GM23338 (cell line): ENCODE results near the gene CELA3A. TPM values are rescaled to one million over a fixed set of nuclear protein-coding genes. Genes with fewer than 3 reads are reported as not detected.

Experiments
- ATAC-seq: fragments of 200-7000 bp; cut with Tn5 transposase; 3 replicates; pipeline ENCODE4 v1.9.1; 2020
- DNase-seq: peaks from one replicate; pipeline ENCODE4 v3.0.0-alpha.2; 2015; ENCODE audit warnings: low spot score
- H2AFZ ChIP-seq: fragments of 200-600 bp; sonication (generic); 2 replicates; pipeline ENCODE4 v1.8.0; 2016; ENCODE audit warnings: antibody characterized with exemption, mild to moderate bottlenecking, moderate library complexity
- H3F3A ChIP-seq: fragments of 200-600 bp; sonication (generic); replicated peaks from 2 replicates; pipeline ENCODE4 v1.8.0; 2017; ENCODE audit warnings: antibody characterized with exemption, mixed run types, low read depth
- H3K27ac ChIP-seq: fragments of 200-600 bp; sonication (generic); 2 replicates; pipeline ENCODE4 v1.6.1; 2016; ENCODE audit warnings: low read depth
- H3K27me3 ChIP-seq: fragments of 200-600 bp; sonication (generic); 2 replicates; pipeline ENCODE4 v1.8.0; 2016; ENCODE audit warnings: mild to moderate bottlenecking, mixed run types, moderate library complexity; ENCODE audit not compliant: insufficient read depth
- H3K36me3 ChIP-seq: fragments of 200-600 bp; sonication (generic); 2 replicates; pipeline ENCODE4 v1.8.0; 2016; ENCODE audit warnings: mild to moderate bottlenecking; ENCODE audit not compliant: insufficient read depth
- H3K4me1 ChIP-seq: fragments of 200-600 bp; sonication (generic); 2 replicates; pipeline ENCODE4 v1.8.0; 2016; ENCODE audit warnings: mild to moderate bottlenecking, moderate library complexity; ENCODE audit not compliant: insufficient read depth
- H3K4me2 ChIP-seq: fragments of 200-600 bp; sonication (generic); 2 replicates; pipeline ENCODE4 v1.7.1; 2017; ENCODE audit warnings: mixed run types
- H3K4me3 ChIP-seq: fragments of 200-600 bp; sonication (generic); 2 replicates; pipeline ENCODE4 v1.6.1; 2016; ENCODE audit warnings: mixed run types
- H3K79me2 ChIP-seq: fragments of 200-600 bp; sonication (generic); replicated peaks from 2 replicates; pipeline ENCODE4 v1.8.0; 2017; ENCODE audit warnings: mild to moderate bottlenecking; ENCODE audit not compliant: insufficient read depth
- H3K9me2 ChIP-seq: fragments of 200-600 bp; sonication (generic); 2 replicates; pipeline ENCODE4 v1.8.0; 2017; ENCODE audit not compliant: insufficient read depth
- H4K20me1 ChIP-seq: fragments of 200-600 bp; sonication (generic); replicated peaks from 2 replicates; pipeline ENCODE4 v1.8.0; 2017; ENCODE audit warnings: mild to moderate bottlenecking; ENCODE audit not compliant: insufficient read depth
- H3K27ac Mint-ChIP-seq: 2 replicates; pipeline ENCODE4 v1.8.0; 2020; ENCODE audit warnings: inconsistent platforms, mild to moderate bottlenecking, moderate library complexity, mixed read lengths
- H3K27me3 Mint-ChIP-seq: 3 replicates; pipeline ENCODE4 v1.8.0; 2022; ENCODE audit warnings: low read depth, mild to moderate bottlenecking, moderate library complexity, mixed read lengths, inconsistent platforms; ENCODE audit not compliant: insufficient read depth, poor library complexity
- H3K36me3 Mint-ChIP-seq: 3 replicates; pipeline ENCODE4 v1.8.0; 2021; ENCODE audit warnings: low read depth, mild to moderate bottlenecking, inconsistent platforms, moderate library complexity, mixed read lengths
- H3K4me1 Mint-ChIP-seq: 3 replicates; pipeline ENCODE4 v1.8.0; 2020; ENCODE audit warnings: mild to moderate bottlenecking, inconsistent platforms, mixed read lengths
- H3K4me3 Mint-ChIP-seq: 3 replicates; pipeline ENCODE4 v1.8.0; 2021; ENCODE audit warnings: moderate library complexity, mild to moderate bottlenecking, inconsistent platforms, mixed read lengths
- H3K9me3 Mint-ChIP-seq: 3 replicates; pipeline ENCODE4 v1.8.0; 2020; ENCODE audit warnings: moderate library complexity, mild to moderate bottlenecking, inconsistent platforms, mixed read lengths
- CREB1 ChIP-seq: fragments of 250-450 bp; sonication (Bioruptor Pico); IDR thresholded peaks from 2 replicates; pipeline ENCODE4 v1.5.0; 2020; ENCODE audit warnings: low read depth, mild to moderate bottlenecking, moderate library complexity
- EZH2 ChIP-seq: fragments of 200-600 bp; sonication (generic); IDR thresholded peaks from one replicate; pipeline ENCODE4 v1.8.0; 2017; ENCODE audit warnings: antibody characterized with exemption, mild to moderate bottlenecking, low read depth; ENCODE audit not compliant: unreplicated experiment
- EZH2phosphoT487 ChIP-seq: fragments of 200-600 bp; sonication (generic); IDR thresholded peaks from one replicate; pipeline ENCODE4 v1.8.1; 2018; ENCODE audit warnings: antibody characterized with exemption; ENCODE audit not compliant: unreplicated experiment
- JUNB ChIP-seq: IDR thresholded peaks from one replicate; pipeline ENCODE4 v1.6.1; 2016; ENCODE audit warnings: antibody characterized with exemption; ENCODE audit not compliant: unreplicated experiment
- NANOG ChIP-seq: IDR thresholded peaks from 2 replicates; pipeline ENCODE4 v1.6.1; 2016; ENCODE audit warnings: antibody characterized with exemption, borderline replicate concordance
- POLR2AphosphoS5 ChIP-seq: IDR thresholded peaks from 2 replicates; pipeline ENCODE4 v1.6.1; 2016; ENCODE audit warnings: antibody characterized with exemption, low read depth
- STAT1 ChIP-seq: IDR thresholded peaks from one replicate; pipeline ENCODE4 v1.6.1; 2016; ENCODE audit warnings: antibody characterized with exemption; ENCODE audit not compliant: unreplicated experiment
- ZNF114 ChIP-seq: fragments of 250-450 bp; sonication (Bioruptor Pico); IDR thresholded peaks from 2 replicates; pipeline ENCODE4 v1.5.0; 2020; ENCODE audit warnings: mild to moderate bottlenecking, moderate library complexity
- ZNF331 ChIP-seq: fragments of 250-450 bp; sonication (Bioruptor Pico); IDR thresholded peaks from 2 replicates; pipeline ENCODE4 v1.5.0; 2020; ENCODE audit warnings: low read depth, mild to moderate bottlenecking, moderate library complexity
- polyA plus RNA-seq: library from polyadenylated mRNA; unstranded; fragments of >200 nt; fragmentation: Nextera tagmentation; extraction: Ambion mirVana; gene quantifications from 2 replicates; pipeline ENCODE4 v1.2.1, GENCODE V29; 2016
- total RNA-seq: library from RNA; depleted of rRNA; stranded (reverse); fragments of >200 nt; shearing (Covaris generic); gene quantifications from 2 replicates; pipeline ENCODE4 v1.2.3, GENCODE V29; 2014
- TF ChIP-seq, protein P1 (sequence below): IDR thresholded peaks from one replicate; pipeline ENCODE4 v1.6.1; 2018; ENCODE audit warnings: antibody characterized with exemption; ENCODE audit not compliant: unreplicated experiment
- TF ChIP-seq, protein P2 (sequence below): fragments of 250-450 bp; sonication (Bioruptor Pico); IDR thresholded peaks from 2 replicates; pipeline ENCODE4 v1.5.0; 2020; ENCODE audit warnings: mild to moderate bottlenecking, moderate library complexity
- TF ChIP-seq, protein P3 (sequence below), 2 experiments: fragments of 200-600 bp in 1 of 2; sonication (generic) in 1 of 2; conservative IDR thresholded peaks; 2 replicates each; pipeline versions ENCODE4 v1.5.1 to v1.6.1; 2016 to 2017; ENCODE audit warnings: antibody characterized with exemption in 2 of 2, low read depth in 2 of 2, mild to moderate bottlenecking in 2 of 2, moderate library complexity in 1 of 2
- TF ChIP-seq, protein P4 (sequence below): IDR thresholded peaks from 2 replicates; pipeline ENCODE4 v1.6.1; 2016; ENCODE audit warnings: antibody characterized with exemption

CELA3A gene
- total and polyA plus RNA-seq, 2 experiments from 2014 or later, result not detected

DNA sequence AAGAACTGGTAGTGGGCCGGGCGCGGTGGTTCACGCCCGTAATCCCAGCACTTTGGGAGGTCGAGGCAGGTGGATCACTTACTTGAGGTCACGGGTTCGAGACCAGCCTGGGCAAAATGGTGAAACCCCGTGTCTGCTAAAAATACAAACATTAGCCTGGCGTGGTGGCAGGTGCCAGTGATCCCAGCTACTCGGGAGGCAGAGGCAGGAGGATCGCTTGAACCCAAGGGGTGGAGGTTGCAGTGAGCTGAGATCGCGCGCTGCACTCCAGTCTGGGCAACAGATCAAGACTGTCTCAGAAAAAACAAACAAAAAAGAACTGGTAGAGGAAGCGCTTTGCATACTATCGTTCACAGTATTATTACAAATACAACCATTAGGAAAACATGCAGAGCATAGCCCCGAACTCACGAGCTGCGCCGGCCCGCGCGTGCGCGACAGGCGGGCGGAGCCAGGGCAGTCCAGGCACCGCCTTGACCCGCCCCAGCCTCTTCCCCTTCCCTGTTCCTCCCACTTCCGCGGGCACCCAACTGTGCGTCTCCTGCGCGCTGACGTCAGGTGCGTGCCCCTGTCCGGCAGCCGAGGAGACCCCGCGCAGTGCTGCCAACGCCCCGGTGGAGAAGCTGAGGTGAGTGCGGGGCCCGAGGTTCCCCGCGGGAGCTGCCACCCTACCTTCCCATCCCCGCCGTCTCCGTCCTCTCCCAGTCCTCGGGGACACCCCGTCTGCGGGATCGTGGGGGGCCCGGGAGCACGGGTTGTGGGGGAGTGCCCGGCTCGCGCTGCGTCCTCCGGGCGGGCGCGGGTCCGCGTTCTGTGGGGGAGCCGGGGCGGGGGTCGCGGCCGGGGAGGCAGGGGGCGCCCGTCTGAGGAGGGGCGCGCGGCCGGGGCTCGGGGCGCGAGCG lies 50.9 kb downstream of the CELA3A start, which contains the start of gene CDC42:
CDC42 (plus strand) TSS at position 595 of the 902 bp plus-strand sequence. CDS start 25,770 bp downstream, outside the sequence.
- peaks cover 20% of the 10 kb centered on the region for H3K4me1 ChIP-seq
- H3K79me2 ChIP-seq, result peaks cover 41% of the 10 kb centered on the region
- peak within 1 kb of the TSS; percentile 87; the same call in 1 of the 2 replicates for H2AFZ ChIP-seq
- peak within 1 kb of the TSS; percentile 84 for H3K4me2 ChIP-seq
- no peaks in the 10 kb centered on the region for H3K27me3 ChIP-seq
- TF ChIP-seq EZH2 (no peak), JUNB (no peak), ZNF114 (CRISPR knock-in tag) (no peak), POLR2AphosphoS5 (peak; percentile 96), ZNF331 (CRISPR knock-in tag) (no peak), CREB1 (CRISPR knock-in tag) (peak; percentile 96), STAT1 (no peak), NANOG (no peak), EZH2phosphoT487 (no peak)
- TF ChIP-seq, protein P1, sequence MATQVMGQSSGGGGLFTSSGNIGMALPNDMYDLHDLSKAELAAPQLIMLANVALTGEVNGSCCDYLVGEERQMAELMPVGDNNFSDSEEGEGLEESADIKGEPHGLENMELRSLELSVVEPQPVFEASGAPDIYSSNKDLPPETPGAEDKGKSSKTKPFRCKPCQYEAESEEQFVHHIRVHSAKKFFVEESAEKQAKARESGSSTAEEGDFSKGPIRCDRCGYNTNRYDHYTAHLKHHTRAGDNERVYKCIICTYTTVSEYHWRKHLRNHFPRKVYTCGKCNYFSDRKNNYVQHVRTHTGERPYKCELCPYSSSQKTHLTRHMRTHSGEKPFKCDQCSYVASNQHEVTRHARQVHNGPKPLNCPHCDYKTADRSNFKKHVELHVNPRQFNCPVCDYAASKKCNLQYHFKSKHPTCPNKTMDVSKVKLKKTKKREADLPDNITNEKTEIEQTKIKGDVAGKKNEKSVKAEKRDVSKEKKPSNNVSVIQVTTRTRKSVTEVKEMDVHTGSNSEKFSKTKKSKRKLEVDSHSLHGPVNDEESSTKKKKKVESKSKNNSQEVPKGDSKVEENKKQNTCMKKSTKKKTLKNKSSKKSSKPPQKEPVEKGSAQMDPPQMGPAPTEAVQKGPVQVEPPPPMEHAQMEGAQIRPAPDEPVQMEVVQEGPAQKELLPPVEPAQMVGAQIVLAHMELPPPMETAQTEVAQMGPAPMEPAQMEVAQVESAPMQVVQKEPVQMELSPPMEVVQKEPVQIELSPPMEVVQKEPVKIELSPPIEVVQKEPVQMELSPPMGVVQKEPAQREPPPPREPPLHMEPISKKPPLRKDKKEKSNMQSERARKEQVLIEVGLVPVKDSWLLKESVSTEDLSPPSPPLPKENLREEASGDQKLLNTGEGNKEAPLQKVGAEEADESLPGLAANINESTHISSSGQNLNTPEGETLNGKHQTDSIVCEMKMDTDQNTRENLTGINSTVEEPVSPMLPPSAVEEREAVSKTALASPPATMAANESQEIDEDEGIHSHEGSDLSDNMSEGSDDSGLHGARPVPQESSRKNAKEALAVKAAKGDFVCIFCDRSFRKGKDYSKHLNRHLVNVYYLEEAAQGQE, result no peak
- TF ChIP-seq, protein P2, sequence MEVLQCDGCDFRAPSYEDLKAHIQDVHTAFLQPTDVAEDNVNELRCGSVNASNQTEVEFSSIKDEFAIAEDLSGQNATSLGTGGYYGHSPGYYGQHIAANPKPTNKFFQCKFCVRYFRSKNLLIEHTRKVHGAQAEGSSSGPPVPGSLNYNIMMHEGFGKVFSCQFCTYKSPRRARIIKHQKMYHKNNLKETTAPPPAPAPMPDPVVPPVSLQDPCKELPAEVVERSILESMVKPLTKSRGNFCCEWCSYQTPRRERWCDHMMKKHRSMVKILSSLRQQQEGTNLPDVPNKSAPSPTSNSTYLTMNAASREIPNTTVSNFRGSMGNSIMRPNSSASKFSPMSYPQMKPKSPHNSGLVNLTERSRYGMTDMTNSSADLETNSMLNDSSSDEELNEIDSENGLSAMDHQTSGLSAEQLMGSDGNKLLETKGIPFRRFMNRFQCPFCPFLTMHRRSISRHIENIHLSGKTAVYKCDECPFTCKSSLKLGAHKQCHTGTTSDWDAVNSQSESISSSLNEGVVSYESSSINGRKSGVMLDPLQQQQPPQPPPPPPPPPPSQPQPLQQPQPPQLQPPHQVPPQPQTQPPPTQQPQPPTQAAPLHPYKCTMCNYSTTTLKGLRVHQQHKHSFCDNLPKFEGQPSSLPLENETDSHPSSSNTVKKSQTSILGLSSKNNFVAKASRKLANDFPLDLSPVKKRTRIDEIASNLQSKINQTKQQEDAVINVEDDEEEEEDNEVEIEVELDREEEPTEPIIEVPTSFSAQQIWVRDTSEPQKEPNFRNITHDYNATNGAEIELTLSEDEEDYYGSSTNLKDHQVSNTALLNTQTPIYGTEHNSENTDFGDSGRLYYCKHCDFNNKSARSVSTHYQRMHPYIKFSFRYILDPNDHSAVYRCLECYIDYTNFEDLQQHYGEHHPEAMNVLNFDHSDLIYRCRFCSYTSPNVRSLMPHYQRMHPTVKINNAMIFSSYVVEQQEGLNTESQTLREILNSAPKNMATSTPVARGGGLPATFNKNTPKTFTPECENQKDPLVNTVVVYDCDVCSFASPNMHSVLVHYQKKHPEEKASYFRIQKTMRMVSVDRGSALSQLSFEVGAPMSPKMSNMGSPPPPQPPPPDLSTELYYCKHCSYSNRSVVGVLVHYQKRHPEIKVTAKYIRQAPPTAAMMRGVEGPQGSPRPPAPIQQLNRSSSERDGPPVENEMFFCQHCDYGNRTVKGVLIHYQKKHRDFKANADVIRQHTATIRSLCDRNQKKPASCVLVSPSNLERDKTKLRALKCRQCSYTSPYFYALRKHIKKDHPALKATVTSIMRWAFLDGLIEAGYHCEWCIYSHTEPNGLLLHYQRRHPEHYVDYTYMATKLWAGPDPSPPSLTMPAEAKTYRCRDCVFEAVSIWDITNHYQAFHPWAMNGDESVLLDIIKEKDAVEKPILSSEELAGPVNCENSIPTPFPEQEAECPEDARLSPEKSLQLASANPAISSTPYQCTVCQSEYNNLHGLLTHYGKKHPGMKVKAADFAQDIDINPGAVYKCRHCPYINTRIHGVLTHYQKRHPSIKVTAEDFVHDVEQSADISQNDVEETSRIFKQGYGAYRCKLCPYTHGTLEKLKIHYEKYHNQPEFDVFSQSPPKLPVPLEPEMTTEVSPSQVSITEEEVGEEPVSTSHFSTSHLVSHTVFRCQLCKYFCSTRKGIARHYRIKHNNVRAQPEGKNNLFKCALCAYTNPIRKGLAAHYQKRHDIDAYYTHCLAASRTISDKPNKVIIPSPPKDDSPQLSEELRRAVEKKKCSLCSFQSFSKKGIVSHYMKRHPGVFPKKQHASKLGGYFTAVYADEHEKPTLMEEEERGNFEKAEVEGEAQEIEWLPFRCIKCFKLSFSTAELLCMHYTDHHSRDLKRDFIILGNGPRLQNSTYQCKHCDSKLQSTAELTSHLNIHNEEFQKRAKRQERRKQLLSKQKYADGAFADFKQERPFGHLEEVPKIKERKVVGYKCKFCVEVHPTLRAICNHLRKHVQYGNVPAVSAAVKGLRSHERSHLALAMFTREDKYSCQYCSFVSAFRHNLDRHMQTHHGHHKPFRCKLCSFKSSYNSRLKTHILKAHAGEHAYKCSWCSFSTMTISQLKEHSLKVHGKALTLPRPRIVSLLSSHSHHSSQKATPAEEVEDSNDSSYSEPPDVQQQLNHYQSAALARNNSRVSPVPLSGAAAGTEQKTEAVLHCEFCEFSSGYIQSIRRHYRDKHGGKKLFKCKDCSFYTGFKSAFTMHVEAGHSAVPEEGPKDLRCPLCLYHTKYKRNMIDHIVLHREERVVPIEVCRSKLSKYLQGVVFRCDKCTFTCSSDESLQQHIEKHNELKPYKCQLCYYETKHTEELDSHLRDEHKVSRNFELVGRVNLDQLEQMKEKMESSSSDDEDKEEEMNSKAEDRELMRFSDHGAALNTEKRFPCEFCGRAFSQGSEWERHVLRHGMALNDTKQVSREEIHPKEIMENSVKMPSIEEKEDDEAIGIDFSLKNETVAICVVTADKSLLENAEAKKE (CRISPR knock-in tag), result no peak
- TF ChIP-seq, protein P3, sequence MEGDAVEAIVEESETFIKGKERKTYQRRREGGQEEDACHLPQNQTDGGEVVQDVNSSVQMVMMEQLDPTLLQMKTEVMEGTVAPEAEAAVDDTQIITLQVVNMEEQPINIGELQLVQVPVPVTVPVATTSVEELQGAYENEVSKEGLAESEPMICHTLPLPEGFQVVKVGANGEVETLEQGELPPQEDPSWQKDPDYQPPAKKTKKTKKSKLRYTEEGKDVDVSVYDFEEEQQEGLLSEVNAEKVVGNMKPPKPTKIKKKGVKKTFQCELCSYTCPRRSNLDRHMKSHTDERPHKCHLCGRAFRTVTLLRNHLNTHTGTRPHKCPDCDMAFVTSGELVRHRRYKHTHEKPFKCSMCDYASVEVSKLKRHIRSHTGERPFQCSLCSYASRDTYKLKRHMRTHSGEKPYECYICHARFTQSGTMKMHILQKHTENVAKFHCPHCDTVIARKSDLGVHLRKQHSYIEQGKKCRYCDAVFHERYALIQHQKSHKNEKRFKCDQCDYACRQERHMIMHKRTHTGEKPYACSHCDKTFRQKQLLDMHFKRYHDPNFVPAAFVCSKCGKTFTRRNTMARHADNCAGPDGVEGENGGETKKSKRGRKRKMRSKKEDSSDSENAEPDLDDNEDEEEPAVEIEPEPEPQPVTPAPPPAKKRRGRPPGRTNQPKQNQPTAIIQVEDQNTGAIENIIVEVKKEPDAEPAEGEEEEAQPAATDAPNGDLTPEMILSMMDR (conservative IDR thresholded peaks at IDR 0.05; ENCODE audit: low read depth in 2 of 2), result no peak
- TF ChIP-seq, protein P4, sequence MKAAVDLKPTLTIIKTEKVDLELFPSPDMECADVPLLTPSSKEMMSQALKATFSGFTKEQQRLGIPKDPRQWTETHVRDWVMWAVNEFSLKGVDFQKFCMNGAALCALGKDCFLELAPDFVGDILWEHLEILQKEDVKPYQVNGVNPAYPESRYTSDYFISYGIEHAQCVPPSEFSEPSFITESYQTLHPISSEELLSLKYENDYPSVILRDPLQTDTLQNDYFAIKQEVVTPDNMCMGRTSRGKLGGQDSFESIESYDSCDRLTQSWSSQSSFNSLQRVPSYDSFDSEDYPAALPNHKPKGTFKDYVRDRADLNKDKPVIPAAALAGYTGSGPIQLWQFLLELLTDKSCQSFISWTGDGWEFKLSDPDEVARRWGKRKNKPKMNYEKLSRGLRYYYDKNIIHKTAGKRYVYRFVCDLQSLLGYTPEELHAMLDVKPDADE, result 0 out of 2 replicates have a peak, but pooled peaks have one; percentile 31
- peak within 1 kb of the TSS; percentile 97 for H3K27ac Mint-ChIP-seq
- H3K4me3 Mint-ChIP-seq, result peak within 1 kb of the TSS; percentile 98
- no peaks in the 10 kb centered on the region for H3K9me3 Mint-ChIP-seq
- DNase-seq, result peak; percentile 95
- peaks cover 15% of the 10 kb centered on the region; the same call in 2 of the 3 replicates for H3K36me3 Mint-ChIP-seq
- H3K27ac ChIP-seq, result peak within 1 kb of the TSS; percentile 98
- H3F3A ChIP-seq, result peaks cover 10% of the 10 kb centered on the region
- no peaks in the 10 kb centered on the region for H3K9me2 ChIP-seq
- peaks cover 14% of the 10 kb centered on the region for H4K20me1 ChIP-seq
- peak; percentile 90 for ATAC-seq
- H3K27me3 Mint-ChIP-seq, result peaks cover 9% of the 10 kb centered on the region
- H3K36me3 ChIP-seq, result no peaks in the 10 kb centered on the region; the same call in 1 of the 2 replicates
- H3K4me3 ChIP-seq, result peak within 1 kb of the TSS; percentile 74
- H3K4me1 Mint-ChIP-seq, result peaks cover 24% of the 10 kb centered on the region
